ENCODE data around the gene GIMAP2. TPM values are rescaled to one million over a fixed set of nuclear protein-coding genes. Genes with fewer than 3 reads are reported as not detected.
"Not testable (repeated sequence)": the region's sequence is repeated elsewhere in the genome, so short reads cannot be mapped to it uniquely, and the experiment has no call there.

The GIMAP2 gene
- polyA plus RNA-seq, 1 donor (not counting 4 experiments of a cell fraction or from before 2014, with no cell fraction given) = 3.2 TPM

GRCh38 chr7:150668472-150668911, 17.0 kb upstream of the GIMAP2 start:
- Histone ChIP-seq H3K36me3 (ENCODE audit: control insufficient read depth in 2 of 2, extremely low read depth in 1 of 2, insufficient read depth in 2 of 2, low read length in 2 of 2) (no peaks in the 10 kb centered on the region), H2AFZ (ENCODE audit: control insufficient read depth, low read length) (no peak overlapping the region), H3K27ac (ENCODE audit: control insufficient read depth, insufficient read depth, low read length) (no peak overlapping the region), H3K4me1 (ENCODE audit: control insufficient read depth, extremely low read depth, insufficient read depth, low read length) (no peaks in the 10 kb centered on the region), H3K79me2 (ENCODE audit: control insufficient read depth, insufficient read depth, low read length) (no peaks in the 10 kb centered on the region), H3K4me3 (ENCODE audit: control insufficient read depth in 2 of 3, extremely low read depth in 1 of 3, insufficient read depth in 2 of 3, low read depth in 1 of 3, low read length in 3 of 3) (no peak overlapping the region), H4K20me1 (ENCODE audit: control insufficient read depth, extremely low read depth, insufficient read depth, low read length) (no peaks in the 10 kb centered on the region), H3K9me1 (ENCODE audit: control insufficient read depth, extremely low read depth, insufficient read depth, low read length) (no peaks in the 10 kb centered on the region), H3K27me3 (ENCODE audit: control insufficient read depth, extremely low read depth, insufficient read depth, low read length) (no peaks in the 10 kb centered on the region), H3K9me3 (ENCODE audit: control insufficient read depth, low read depth, low read length) (no peaks in the 10 kb centered on the region), H3K9ac (ENCODE audit: control insufficient read depth, extremely low read depth, insufficient read depth, low read length) (no peak overlapping the region), H3K4me2 (ENCODE audit: control insufficient read depth, extremely low read depth, insufficient read depth, low read depth, low read length) (no peak overlapping the region)
- dilution Hi-C loops (cut with MboI; ENCODE audit: extremely low pct_ligation_motif_present, low sequenced_read_pairs) = no loop called here
- TF ChIP-seq EZH2 (IDR thresholded peaks at IDR 0.05; ENCODE audit: low read length) = no peak
- no peak for TF ChIP-seq CTCF (optimal IDR thresholded peaks at IDR 0.05 in 1 of 3, IDR thresholded peaks at IDR 0.05 in 1 of 3, conservative IDR thresholded peaks at IDR 0.05 in 1 of 3; ENCODE audit: extremely low read depth in 1 of 3, insufficient read depth in 2 of 3, low read length in 3 of 3)
- FAIRE-seq = no peak
- no peak for DNase-seq (ENCODE audit: low read depth, low spot score)

GRCh38 chr7:150668977-150669376, 16.5 kb upstream of the GIMAP2 start:
- H3K4me3 ChIP-seq (ENCODE audit: control insufficient read depth in 2 of 3, extremely low read depth in 1 of 3, insufficient read depth in 2 of 3, low read depth in 1 of 3, low read length in 3 of 3) = no peak overlapping the region
- no peaks in the 10 kb centered on the region for H3K9me3 ChIP-seq (ENCODE audit: control insufficient read depth, low read depth, low read length)
- FAIRE-seq (no peak), DNase-seq (ENCODE audit: low read depth, low spot score) (no peak)
- H3K4me2 ChIP-seq (ENCODE audit: control insufficient read depth, extremely low read depth, insufficient read depth, low read depth, low read length) = no peak overlapping the region
- H3K27ac ChIP-seq (ENCODE audit: control insufficient read depth, insufficient read depth, low read length) = no peak overlapping the region
- no peaks in the 10 kb centered on the region for H4K20me1 ChIP-seq (ENCODE audit: control insufficient read depth, extremely low read depth, insufficient read depth, low read length)
- no peaks in the 10 kb centered on the region for H3K27me3 ChIP-seq (ENCODE audit: control insufficient read depth, extremely low read depth, insufficient read depth, low read length)
- no peaks in the 10 kb centered on the region for H3K4me1 ChIP-seq (ENCODE audit: control insufficient read depth, extremely low read depth, insufficient read depth, low read length)
- H2AFZ ChIP-seq (ENCODE audit: control insufficient read depth, low read length) = no peak overlapping the region
- TF ChIP-seq EZH2 (IDR thresholded peaks at IDR 0.05; ENCODE audit: low read length) (no peak), CTCF (optimal IDR thresholded peaks at IDR 0.05 in 1 of 3, IDR thresholded peaks at IDR 0.05 in 1 of 3, conservative IDR thresholded peaks at IDR 0.05 in 1 of 3; ENCODE audit: extremely low read depth in 1 of 3, insufficient read depth in 2 of 3, low read length in 3 of 3) (no peak)
- dilution Hi-C loops (cut with MboI; ENCODE audit: extremely low pct_ligation_motif_present, low sequenced_read_pairs) = no loop called here
- H3K9ac ChIP-seq (ENCODE audit: control insufficient read depth, extremely low read depth, insufficient read depth, low read length) = no peak overlapping the region
- H3K79me2 ChIP-seq (ENCODE audit: control insufficient read depth, insufficient read depth, low read length) = no peaks in the 10 kb centered on the region
- no peaks in the 10 kb centered on the region for H3K9me1 ChIP-seq (ENCODE audit: control insufficient read depth, extremely low read depth, insufficient read depth, low read length)
- no peaks in the 10 kb centered on the region for H3K36me3 ChIP-seq (ENCODE audit: control insufficient read depth in 2 of 2, extremely low read depth in 1 of 2, insufficient read depth in 2 of 2, low read length in 2 of 2)

GRCh38 chr7:150671798-150672585, 13.5 kb upstream of the GIMAP2 start:
- H3K4me2 ChIP-seq (ENCODE audit: control insufficient read depth, extremely low read depth, insufficient read depth, low read depth, low read length) = not testable (repeated sequence)

More at GRCh38 chr7:150671798-150672585, 13.5 kb upstream of the GIMAP2 start:
- H4K20me1 ChIP-seq (ENCODE audit: control insufficient read depth, extremely low read depth, insufficient read depth, low read length); DNase-seq (ENCODE audit: low read depth, low spot score); H3K9ac ChIP-seq (ENCODE audit: control insufficient read depth, extremely low read depth, insufficient read depth, low read length); H3K36me3 ChIP-seq (ENCODE audit: control insufficient read depth in 2 of 2, extremely low read depth in 1 of 2, insufficient read depth in 2 of 2, low read length in 2 of 2); H3K4me1 ChIP-seq (ENCODE audit: control insufficient read depth, extremely low read depth, insufficient read depth, low read length); H3K9me1 ChIP-seq (ENCODE audit: control insufficient read depth, extremely low read depth, insufficient read depth, low read length); dilution Hi-C loops (cut with MboI; ENCODE audit: extremely low pct_ligation_motif_present, low sequenced_read_pairs); H2AFZ ChIP-seq (ENCODE audit: control insufficient read depth, low read length); FAIRE-seq; H3K27me3 ChIP-seq (ENCODE audit: control insufficient read depth, extremely low read depth, insufficient read depth, low read length); H3K79me2 ChIP-seq (ENCODE audit: control insufficient read depth, insufficient read depth, low read length); H3K4me3 ChIP-seq (ENCODE audit: control insufficient read depth in 2 of 3, extremely low read depth in 1 of 3, insufficient read depth in 2 of 3, low read depth in 1 of 3, low read length in 3 of 3); H3K9me3 ChIP-seq (ENCODE audit: control insufficient read depth, low read depth, low read length); H3K27ac ChIP-seq (ENCODE audit: control insufficient read depth, insufficient read depth, low read length): not testable (repeated sequence)

Data from keratinocyte (primary cell).